HepG2 (cell line): Measurements from ENCODE around the gene CACNG7. TPM values are rescaled to one million over a fixed set of nuclear protein-coding genes. Genes with fewer than 3 reads are reported as not detected.

Source experiments
- ATAC-seq: fragments of 200-7000 bp; cut with Tn5 transposase; 3 replicates; pipeline ENCODE4 v1.9.1; 2020; ENCODE audit warnings: mild to moderate bottlenecking, moderate library complexity
- BruUV-seq: library from RNA; stranded (reverse); fragments of 400-500 nt; replicated peaks from 2 replicates; lab custom pipeline; 2021; lab: Mats Ljungman, UMichigan
- CTCF ChIA-PET: fragments of 300-600 bp; formaldehyde crosslinking; extraction: SDS; loops from one replicate; lab custom pipeline; 2021; ENCODE audit warnings: low total read pairs, inconsistent platforms, low intra/inter-chr PET ratio; lab: Yijun Ruan, JAX
- POLR2A ChIA-PET: fragments of 350-600 bp; sonication (Branson Sonifier 250); formaldehyde crosslinking; loops from one replicate; lab custom pipeline; 2020; ENCODE audit warnings: antibody characterized with exemption, inconsistent platforms; lab: Yijun Ruan, JAX
- DNase-seq: peaks from one replicate; pipeline ENCODE4 v3.0.0-alpha.2; 2015; ENCODE audit warnings: low spot score
- FAIRE-seq: peaks from 3 replicates; lab custom pipeline; 2011; peaks lifted over from hg19 to GRCh38; lab: Jason Lieb, UNC
- H2AFZ ChIP-seq: one replicate; pipeline ENCODE4 v1.6.1; 2011; ENCODE audit warnings: low read length, inconsistent platforms
- H3K27ac ChIP-seq: fragments of 300-600 bp; 3 replicates; pipeline ENCODE4 v1.8.0; 2011; ENCODE audit warnings: mixed run types, mild to moderate bottlenecking, mixed read lengths, low read length, inconsistent platforms; ENCODE audit not compliant: insufficient read depth; ENCODE audit errors: extremely low read length
- H3K27me3 ChIP-seq, 2 experiments: fragments of 200-600 bp in 1 of 2; 2 replicates in 1 of 2; 3 replicates in 1 of 2; pipeline versions ENCODE4 v1.6.0 to v1.8.0; 2011; ENCODE audit warnings: low read length in 2 of 2, mild to moderate bottlenecking in 2 of 2, moderate library complexity in 2 of 2, inconsistent platforms in 1 of 2; ENCODE audit not compliant: insufficient read depth in 2 of 2, control insufficient read depth in 1 of 2
- H3K36me3 ChIP-seq, 2 experiments: fragments of 200-600 bp in 1 of 2; replicated peaks in 1 of 2; 2 replicates in 1 of 2; 3 replicates in 1 of 2; pipeline versions ENCODE4 v1.5.1 to v1.8.0; 2011; ENCODE audit warnings: low read length in 2 of 2, inconsistent platforms in 1 of 2; ENCODE audit not compliant: insufficient read depth in 2 of 2, control insufficient read depth in 1 of 2
- H3K4me1 ChIP-seq: 2 replicates; pipeline ENCODE4 v1.5.1; 2012; ENCODE audit warnings: low read length, inconsistent platforms; ENCODE audit not compliant: insufficient read depth
- H3K4me2 ChIP-seq: 2 replicates; pipeline ENCODE4 v1.6.0; 2011; ENCODE audit warnings: low read depth, low read length, inconsistent platforms
- H3K4me3 ChIP-seq, 3 experiments: fragments of 200-600 bp in 1 of 3; sonication (generic), shearing (Covaris generic) in 1 of 3; replicated peaks in 1 of 3; 2 replicates each; pipeline ENCODE4 v1.5.1; 2011 to 2016; ENCODE audit warnings: low read length in 3 of 3, inconsistent platforms in 2 of 3, low read depth in 2 of 3, mild to moderate bottlenecking in 2 of 3, control low read depth in 1 of 3, mixed read lengths in 1 of 3; ENCODE audit not compliant: insufficient read depth in 1 of 3
- H3K79me2 ChIP-seq: one replicate; pipeline ENCODE4 v1.6.1; 2011; ENCODE audit warnings: low read length, inconsistent platforms; ENCODE audit not compliant: insufficient read depth
- H3K9ac ChIP-seq: 2 replicates; pipeline ENCODE4 v1.6.0; 2011; ENCODE audit warnings: mild to moderate bottlenecking, low read depth, low read length, inconsistent platforms; ENCODE audit not compliant: insufficient read depth
- H3K9me3 ChIP-seq: 2 replicates; pipeline ENCODE4 v1.5.1; 2012; ENCODE audit warnings: mild to moderate bottlenecking, low read length
- H4K20me1 ChIP-seq: 2 replicates; pipeline ENCODE4 v1.6.0; 2011; ENCODE audit warnings: inconsistent platforms, mild to moderate bottlenecking, low read length, moderate library complexity; ENCODE audit not compliant: insufficient read depth
- ATF7 ChIP-seq, 2 experiments: fragments of 450-650 bp in 1 of 2; sonication (generic) in 1 of 2; formaldehyde crosslinking in 1 of 2; IDR thresholded peaks; 2 replicates each; pipeline versions ENCODE4 v1.4.0 to v1.6.1; 2016 to 2020; ENCODE audit warnings: antibody characterized with exemption in 1 of 2, mild to moderate bottlenecking in 1 of 2, missing genetic modification reagents in 1 of 2
- CREB1 ChIP-seq, 2 experiments: fragments of 450-650 bp in 1 of 2; IDR thresholded peaks; 2 replicates each; pipeline ENCODE4 v1.6.1; 2016 to 2017; ENCODE audit warnings: control low read depth in 1 of 2, mild to moderate bottlenecking in 1 of 2, missing compliant biosample characterization in 1 of 2, missing genetic modification characterization in 1 of 2
- SOX13 ChIP-seq, 3 experiments: fragments of 450-650 bp in 1 of 3; sonication (generic) in 1 of 3; formaldehyde crosslinking in 1 of 3; IDR thresholded peaks in 2 of 3; conservative IDR thresholded peaks in 1 of 3; 2 replicates each; pipeline versions ENCODE4 v1.5.0 to v1.6.1; 2016 to 2020; ENCODE audit warnings: antibody characterized with exemption in 1 of 3, mild to moderate bottlenecking in 1 of 3, missing compliant biosample characterization in 1 of 3, missing genetic modification reagents in 1 of 3, moderate library complexity in 1 of 3
- STAT6 ChIP-seq: sonication (generic); formaldehyde crosslinking; IDR thresholded peaks from 2 replicates; pipeline ENCODE4 v1.4.0; 2020; ENCODE audit warnings: missing genetic modification reagents, mild to moderate bottlenecking, borderline replicate concordance
- TCF12 ChIP-seq, 2 experiments: fragments of 450-650 bp in 1 of 2; sonication (generic) in 1 of 2; formaldehyde crosslinking in 1 of 2; IDR thresholded peaks; 2 replicates each; pipeline versions ENCODE4 v1.6.1 to v1.8.0; 2017 to 2022; ENCODE audit warnings: antibody characterized with exemption in 1 of 2, mild to moderate bottlenecking in 1 of 2, missing genetic modification reagents in 1 of 2, moderate library complexity in 1 of 2
- ZNF232 ChIP-seq: sonication (generic); formaldehyde crosslinking; IDR thresholded peaks from 2 replicates; pipeline ENCODE4 v1.4.0; 2020; ENCODE audit warnings: missing genetic modification reagents, borderline replicate concordance
- WGBS: methylation state at CpG from one replicate; pipeline ENCODE4 v1.1.6; 2017; ENCODE audit warnings: low lambda C conversion rate; 5-methylcytosine and 5-hydroxymethylcytosine counted together
- in situ Hi-C: cut with HindIII; loops from 2 replicates; pipeline ENCODE4 v1.10.0; 2017; ENCODE audit warnings: low pct_unique_long_range_greater_than_20kb; ENCODE audit not compliant: extremely low pct_ligation_motif_present
- intact Hi-C: fragments of 100-400 bp; cut with micrococcal nuclease; formaldehyde crosslinking; loops from one replicate; pipeline ENCODE4 v1.10.0; 2022; ENCODE audit not compliant: unreplicated experiment
- polyA plus RNA-seq, 8 experiments: library from polyadenylated mRNA; depleted of rRNA in 3 of 8; stranded (reverse) in 7 of 8; unstranded in 1 of 8; fragments of >200 nt; fragmentation: Illumina TruSeq in 4 of 8; extraction: Trizol in 4 of 8; gene quantifications; 2 replicates each; pipeline versions ENCODE4 v1.2.1 to v1.2.3, GENCODE V29; 2011 to 2016; ENCODE audit warnings: low read depth in 4 of 8, missing spikeins in 1 of 8, mixed read lengths in 1 of 8; ENCODE audit not compliant: insufficient read depth in 1 of 8
- total RNA-seq, 5 experiments: library from RNA; depleted of rRNA; stranded (reverse); fragments of >200 nt; fragmentation: Illumina TruSeq; extraction: Trizol; gene quantifications; 2 replicates each; pipeline ENCODE4 v1.2.3, GENCODE V29; 2016; ENCODE audit warnings: low read depth in 1 of 5
- TF ChIP-seq, protein P1 (sequence below): sonication (generic); formaldehyde crosslinking; IDR thresholded peaks from 2 replicates; pipeline ENCODE4 v1.5.1; 2020; ENCODE audit warnings: mild to moderate bottlenecking, missing genetic modification reagents
- TF ChIP-seq, protein P2 (sequence below): sonication (generic); formaldehyde crosslinking; IDR thresholded peaks from 2 replicates; pipeline ENCODE4 v1.4.0; 2020; ENCODE audit warnings: missing genetic modification reagents

The CACNG7 gene
- total and polyA plus RNA-seq, 2 of the 13 experiments (the other 11 are each of a cell fraction or from before 2014, with no cell fraction given): not detected

GRCh38 chr19:53916004-53916403 lies 6.9 kb downstream of the CACNG7 start:
- ATAC-seq: no peak
- in situ Hi-C loops (no loop called here), intact Hi-C loops (no loop called here)
- H3K79me2 ChIP-seq: no peaks in the 10 kb centered on the region
- H2AFZ ChIP-seq: no peak overlapping the region
- no peak overlapping the region for H3K4me2 ChIP-seq
- no TSS peak for BruUV-seq
- ChIA-PET POLR2A (interaction anchor here (0.7 kb wide), 1 partner anchor 11 kb away, joined by 3 read pairs; no protein-coding TSS in a partner anchor), CTCF (no interaction called here)
- WGBS: 21% methylated on average over 6 of the region's 6 CpGs
- FAIRE-seq: no peak
- no peak overlapping the region for H3K4me3 ChIP-seq
- H3K9me3 ChIP-seq: no peaks in the 10 kb centered on the region
- no peak for TF ChIP-seq STAT6
- TF ChIP-seq ZNF232 (CRISPR knock-in tag): no peak
- TF ChIP-seq, protein P1, sequence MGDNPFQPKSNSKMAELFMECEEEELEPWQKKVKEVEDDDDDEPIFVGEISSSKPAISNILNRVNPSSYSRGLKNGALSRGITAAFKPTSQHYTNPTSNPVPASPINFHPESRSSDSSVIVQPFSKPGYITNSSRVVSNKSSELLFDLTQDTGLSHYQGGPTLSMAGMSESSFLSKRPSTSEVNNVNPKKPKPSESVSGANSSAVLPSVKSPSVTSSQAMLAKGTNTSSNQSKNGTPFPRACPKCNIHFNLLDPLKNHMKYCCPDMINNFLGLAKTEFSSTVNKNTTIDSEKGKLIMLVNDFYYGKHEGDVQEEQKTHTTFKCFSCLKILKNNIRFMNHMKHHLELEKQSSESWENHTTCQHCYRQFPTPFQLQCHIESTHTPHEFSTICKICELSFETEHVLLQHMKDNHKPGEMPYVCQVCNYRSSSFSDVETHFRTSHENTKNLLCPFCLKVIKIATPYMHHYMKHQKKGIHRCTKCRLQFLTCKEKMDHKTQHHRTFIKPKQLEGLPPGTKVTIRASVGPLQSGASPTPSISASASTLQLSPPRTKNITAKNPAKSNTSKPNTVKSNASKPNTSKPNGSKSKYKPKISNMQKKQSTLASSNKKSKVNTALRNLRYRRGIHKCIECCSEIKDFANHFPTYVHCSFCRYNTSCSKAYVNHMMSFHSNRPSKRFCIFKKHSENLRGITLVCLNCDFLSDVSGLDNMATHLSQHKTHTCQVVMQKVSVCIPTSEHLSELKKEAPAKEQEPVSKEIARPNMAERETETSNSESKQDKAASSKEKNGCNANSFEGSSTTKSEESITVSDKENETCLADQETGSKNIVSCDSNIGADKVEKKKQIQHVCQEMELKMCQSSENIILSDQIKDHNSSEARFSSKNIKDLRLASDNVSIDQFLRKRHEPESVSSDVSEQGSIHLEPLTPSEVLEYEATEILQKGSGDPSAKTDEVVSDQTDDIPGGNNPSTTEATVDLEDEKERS (CRISPR knock-in tag): no peak
- TF ChIP-seq TCF12 (IDR thresholded peaks at IDR 0.05): no peak
- no peak for TF ChIP-seq TCF12 (CRISPR knock-in tag; IDR thresholded peaks at IDR 0.05)
- TF ChIP-seq, protein P2, sequence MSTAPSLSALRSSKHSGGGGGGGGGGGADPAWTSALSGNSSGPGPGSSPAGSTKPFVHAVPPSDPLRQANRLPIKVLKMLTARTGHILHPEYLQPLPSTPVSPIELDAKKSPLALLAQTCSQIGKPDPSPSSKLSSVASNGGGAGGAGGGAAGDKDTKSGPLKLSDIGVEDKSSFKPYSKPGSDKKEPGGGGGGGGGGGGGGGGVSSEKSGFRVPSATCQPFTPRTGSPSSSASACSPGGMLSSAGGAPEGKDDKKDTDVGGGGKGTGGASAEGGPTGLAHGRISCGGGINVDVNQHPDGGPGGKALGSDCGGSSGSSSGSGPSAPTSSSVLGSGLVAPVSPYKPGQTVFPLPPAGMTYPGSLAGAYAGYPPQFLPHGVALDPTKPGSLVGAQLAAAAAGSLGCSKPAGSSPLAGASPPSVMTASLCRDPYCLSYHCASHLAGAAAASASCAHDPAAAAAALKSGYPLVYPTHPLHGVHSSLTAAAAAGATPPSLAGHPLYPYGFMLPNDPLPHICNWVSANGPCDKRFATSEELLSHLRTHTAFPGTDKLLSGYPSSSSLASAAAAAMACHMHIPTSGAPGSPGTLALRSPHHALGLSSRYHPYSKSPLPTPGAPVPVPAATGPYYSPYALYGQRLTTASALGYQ (CRISPR knock-in tag): no peak
- peak; percentile 74 for TF ChIP-seq CREB1 (IDR thresholded peaks at IDR 0.05)
- no peak for TF ChIP-seq CREB1 (CRISPR knock-in tag; IDR thresholded peaks at IDR 0.05)
- TF ChIP-seq SOX13 (IDR thresholded peaks at IDR 0.05): no peak
- TF ChIP-seq SOX13 (CRISPR knock-in tag; conservative IDR thresholded peaks at IDR 0.05 in 1 of 2, IDR thresholded peaks at IDR 0.05 in 1 of 2): no peak
- TF ChIP-seq ATF7 (IDR thresholded peaks at IDR 0.05): peak; percentile 58
- TF ChIP-seq ATF7 (CRISPR knock-in tag; IDR thresholded peaks at IDR 0.05): no peak
- no peaks in the 10 kb centered on the region for H3K36me3 ChIP-seq
- H3K9ac ChIP-seq: no peak overlapping the region
- H4K20me1 ChIP-seq: no peaks in the 10 kb centered on the region
- no peaks in the 10 kb centered on the region for H3K4me1 ChIP-seq
- peaks cover 0 to 10% of the 10 kb centered on the region in 2 experiments; a peak in 3 of 5 replicates for H3K27me3 ChIP-seq
- DNase-seq: no peak
- no peak overlapping the region for H3K27ac ChIP-seq
